ENCODE measurements around the gene MYL11. TPM values are rescaled to one million over a fixed set of nuclear protein-coding genes. Genes with fewer than 3 reads are reported as not detected.
"Not testable (repeated sequence)": the region's sequence is repeated elsewhere in the genome, so short reads cannot be mapped to it uniquely, and the experiment has no call there.

The MYL11 gene, protein sequence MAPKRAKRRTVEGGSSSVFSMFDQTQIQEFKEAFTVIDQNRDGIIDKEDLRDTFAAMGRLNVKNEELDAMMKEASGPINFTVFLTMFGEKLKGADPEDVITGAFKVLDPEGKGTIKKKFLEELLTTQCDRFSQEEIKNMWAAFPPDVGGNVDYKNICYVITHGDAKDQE
- 1 to 10 TPM in 1 of 2 experiments, under 1 TPM in 1; 0.87 to 1.2 TPM for total RNA-seq

DNA sequence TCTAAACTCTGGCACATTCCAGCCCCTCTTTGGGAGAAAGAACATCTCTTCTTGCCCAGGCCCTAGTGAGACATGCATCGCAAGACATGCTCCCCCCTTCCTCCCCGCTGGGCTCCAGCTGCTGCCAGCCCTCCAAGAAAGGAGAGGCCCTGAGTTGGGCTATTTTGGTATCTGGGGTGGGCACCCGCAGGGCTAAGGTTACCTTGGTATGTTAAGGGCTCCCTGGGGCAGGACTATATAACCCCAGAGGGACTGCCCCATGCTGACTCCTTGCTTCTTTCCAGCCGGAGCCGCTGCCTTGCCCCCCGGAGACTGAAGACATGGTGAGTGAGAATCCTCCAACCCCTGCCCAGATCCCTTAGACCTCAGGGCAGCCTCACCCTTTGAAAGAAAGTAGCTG is at the start of gene MYL11:
MYL11 (plus strand) TSS at position 265 of the 400 bp plus-strand sequence; CDS start at position 321, 56 bp downstream.
- ATAC-seq (no peak), DNase-seq (no peak)
- no peaks in the 10 kb centered on the region for H3K9me3 Mint-ChIP-seq
- ChIA-PET POLR2A (interaction anchor here (0.6 to 8.0 kb wide), 3 partner anchors 8 to 92 kb away, joined by 3 to 73 read pairs (median 4); partner anchors contain the start of gene CD2BP2), CTCF (no interaction called here)
- intact Hi-C loops (cut with micrococcal nuclease): loop anchor here (5.0 to 10.0 kb wide), 3 partner anchors 33 to 310 kb away; partner anchors contain the start of genes ALDOA, TBX6, YPEL3 and ZNF771
- H3K27ac Mint-ChIP-seq: peak within 1 kb of the TSS; percentile 68
- H3K27me3 Mint-ChIP-seq: no peaks in the 10 kb centered on the region
- no peak within 1 kb of the TSS for H3K4me3 Mint-ChIP-seq
- peaks cover 30% of the 10 kb centered on the region for H3K4me1 Mint-ChIP-seq (ENCODE audit: low read depth)
- TF ChIP-seq, protein P1, sequence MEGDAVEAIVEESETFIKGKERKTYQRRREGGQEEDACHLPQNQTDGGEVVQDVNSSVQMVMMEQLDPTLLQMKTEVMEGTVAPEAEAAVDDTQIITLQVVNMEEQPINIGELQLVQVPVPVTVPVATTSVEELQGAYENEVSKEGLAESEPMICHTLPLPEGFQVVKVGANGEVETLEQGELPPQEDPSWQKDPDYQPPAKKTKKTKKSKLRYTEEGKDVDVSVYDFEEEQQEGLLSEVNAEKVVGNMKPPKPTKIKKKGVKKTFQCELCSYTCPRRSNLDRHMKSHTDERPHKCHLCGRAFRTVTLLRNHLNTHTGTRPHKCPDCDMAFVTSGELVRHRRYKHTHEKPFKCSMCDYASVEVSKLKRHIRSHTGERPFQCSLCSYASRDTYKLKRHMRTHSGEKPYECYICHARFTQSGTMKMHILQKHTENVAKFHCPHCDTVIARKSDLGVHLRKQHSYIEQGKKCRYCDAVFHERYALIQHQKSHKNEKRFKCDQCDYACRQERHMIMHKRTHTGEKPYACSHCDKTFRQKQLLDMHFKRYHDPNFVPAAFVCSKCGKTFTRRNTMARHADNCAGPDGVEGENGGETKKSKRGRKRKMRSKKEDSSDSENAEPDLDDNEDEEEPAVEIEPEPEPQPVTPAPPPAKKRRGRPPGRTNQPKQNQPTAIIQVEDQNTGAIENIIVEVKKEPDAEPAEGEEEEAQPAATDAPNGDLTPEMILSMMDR (IDR thresholded peaks at IDR 0.05): no peak
- H3K36me3 Mint-ChIP-seq (ENCODE audit: low read depth): peaks cover 15% of the 10 kb centered on the region

DNA sequence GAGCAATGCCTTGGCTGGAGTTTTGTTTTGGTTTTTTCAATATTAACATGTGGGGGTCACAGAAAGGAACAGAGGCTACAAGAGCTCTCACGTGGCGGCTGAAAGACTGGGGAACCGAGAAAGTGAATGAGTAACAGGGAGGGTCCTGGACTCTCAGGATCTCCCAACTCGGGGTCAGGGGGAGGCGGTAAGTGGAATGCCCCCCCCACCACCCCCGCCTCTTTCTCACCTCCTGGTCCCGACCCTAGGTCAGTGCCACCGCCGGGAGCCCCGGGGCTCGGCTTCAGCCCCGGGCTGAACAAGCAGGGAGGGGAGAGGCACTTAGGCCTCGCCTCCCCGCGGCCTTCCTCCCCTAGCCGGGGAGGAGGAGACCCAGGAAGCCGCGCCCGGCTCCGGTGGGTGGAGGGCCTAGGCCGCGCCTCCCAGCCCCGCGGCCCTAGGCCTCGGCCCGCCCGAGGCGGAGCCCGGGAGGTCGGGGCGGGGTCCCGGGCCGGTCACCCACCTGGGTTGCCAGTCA is 40.1 kb upstream of the MYL11 start:
- ATAC-seq: peak; percentile 91
- Mint-ChIP-seq H3K27ac (peak overlapping the region; percentile 94), H3K4me3 (peak overlapping the region; percentile 99), H3K4me1 (ENCODE audit: low read depth) (peaks cover 19% of the 10 kb centered on the region)
- intact Hi-C loops (cut with micrococcal nuclease); H3K9me3 Mint-ChIP-seq; H3K36me3 Mint-ChIP-seq (ENCODE audit: low read depth); H3K27me3 Mint-ChIP-seq: not testable (repeated sequence)
- CTCF ChIA-PET: interaction anchor here (1.3 to 2.6 kb wide), 2 partner anchors 75 to 281 kb away, joined by 3 to 8 read pairs; no protein-coding TSS in a partner anchor
- peak; percentile 88 for DNase-seq
- POLR2A ChIA-PET: interaction anchor here (0.6 to 1.9 kb wide), 2 partner anchors 21 to 23 kb away, joined by 3 to 4 read pairs; partner anchors contain the start of gene CD2BP2

DNA sequence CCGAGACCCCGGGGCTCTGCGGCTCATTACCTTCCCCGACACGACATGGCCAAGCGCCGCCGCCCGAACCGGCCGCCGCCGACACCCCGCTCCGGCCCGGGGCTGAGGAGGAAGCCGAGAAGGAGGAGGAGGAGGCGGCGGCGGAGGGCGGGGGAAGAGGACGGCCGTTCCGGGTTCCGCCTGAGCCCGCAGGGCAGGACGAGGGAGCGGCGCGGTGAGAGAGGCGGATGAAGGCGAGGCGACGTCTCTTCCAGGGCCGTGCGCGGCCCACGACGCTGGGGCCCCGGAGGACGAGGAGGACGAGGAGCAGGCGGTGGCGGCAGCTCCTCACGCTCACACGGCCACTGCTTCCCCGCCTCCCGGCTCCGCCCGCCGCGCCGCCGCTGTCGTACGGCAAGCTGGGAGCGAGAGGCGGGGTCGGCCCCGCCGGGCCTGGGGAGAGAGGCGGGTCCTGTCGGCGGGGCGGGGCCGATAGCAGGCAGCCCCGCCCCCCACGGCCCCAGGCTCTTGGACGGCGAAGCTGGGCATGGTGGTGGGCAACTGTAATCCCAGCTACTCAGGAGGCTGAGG is 39.5 kb upstream of the MYL11 start:
- ChIA-PET POLR2A (interaction anchor here (0.6 to 1.9 kb wide), 6 partner anchors 15 to 200 kb away, joined by 3 to 6 read pairs (median 4); partner anchors contain the start of genes CD2BP2 and ZNF747), CTCF (interaction anchor here (1.3 to 2.6 kb wide), 4 partner anchors 33 to 280 kb away, joined by 3 to 8 read pairs (median 4); no protein-coding TSS in a partner anchor)
- peak; percentile 86 for DNase-seq
- intact Hi-C loops (cut with micrococcal nuclease); H3K36me3 Mint-ChIP-seq (ENCODE audit: low read depth); H3K27me3 Mint-ChIP-seq; H3K9me3 Mint-ChIP-seq: not testable (repeated sequence)
- peak; percentile 81 for ATAC-seq
- peak overlapping the region; percentile 83 for H3K27ac Mint-ChIP-seq
- peak overlapping the region; percentile 79 for H3K4me3 Mint-ChIP-seq
- peaks cover 22% of the 10 kb centered on the region for H3K4me1 Mint-ChIP-seq (ENCODE audit: low read depth)

DNA sequence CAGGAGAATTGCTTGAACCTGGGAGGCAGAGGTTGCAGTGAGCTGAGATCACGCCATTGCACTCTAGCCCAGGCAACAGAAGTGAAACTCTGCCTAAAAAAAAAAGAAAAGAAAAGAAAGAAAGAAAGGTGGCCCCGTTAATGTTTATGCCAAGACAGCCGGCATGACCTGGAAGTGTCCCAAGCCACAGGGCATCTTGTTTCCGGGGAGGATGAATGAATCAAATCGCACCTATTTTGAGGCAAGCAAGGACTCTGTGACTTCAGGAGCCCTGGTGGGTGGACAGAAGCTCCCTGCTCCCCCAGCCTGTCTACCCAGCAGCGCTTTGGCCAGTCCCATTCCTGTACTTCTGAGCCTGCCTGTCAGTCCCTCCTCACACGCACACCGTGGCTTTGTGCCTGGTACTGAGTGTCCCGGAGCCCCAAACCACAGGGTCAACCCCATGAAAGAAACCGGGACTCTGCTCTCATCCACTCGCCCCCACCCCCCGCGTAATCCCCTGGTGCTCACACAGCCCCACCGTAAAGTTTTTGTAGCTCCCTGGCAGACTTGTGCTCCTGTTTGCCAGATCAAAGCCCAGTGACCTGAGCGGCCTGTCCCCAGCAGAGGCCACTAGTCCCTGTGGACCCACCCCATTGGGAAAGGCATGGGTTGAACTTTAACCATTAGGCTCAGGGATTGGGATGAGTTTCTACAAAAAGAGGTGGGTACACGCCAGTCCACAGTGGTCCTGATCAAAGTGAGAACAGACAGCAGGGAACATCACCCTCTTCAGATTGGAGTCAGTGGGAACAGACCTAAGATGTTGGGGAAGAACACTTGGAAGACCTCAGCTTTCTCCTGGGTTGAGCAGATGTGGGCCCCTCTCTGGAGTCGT is 38.8 kb upstream of the MYL11 start:
- CTCF ChIA-PET: interaction anchor here (1.3 to 2.6 kb wide), 4 partner anchors 32 to 280 kb away, joined by 3 to 8 read pairs (median 4); no protein-coding TSS in a partner anchor
- Mint-ChIP-seq H3K27ac (peak overlapping the region; percentile 73), H3K27me3 (no peaks in the 10 kb centered on the region), H3K36me3 (ENCODE audit: low read depth) (peaks cover 2% of the 10 kb centered on the region), H3K4me1 (ENCODE audit: low read depth) (peaks cover 23% of the 10 kb centered on the region), H3K4me3 (peak overlapping the region; percentile 79), H3K9me3 (no peaks in the 10 kb centered on the region)
- DNase-seq (peak; percentile 61), ATAC-seq (peak; percentile 17)
- POLR2A ChIA-PET: interaction anchor here (0.6 to 1.9 kb wide), 8 partner anchors 15 to 473 kb away, joined by 3 to 6 read pairs (median 3); partner anchors contain the start of genes CD2BP2, CDIPT and ZNF747
- intact Hi-C loops (cut with micrococcal nuclease): no loop called here
- TF ChIP-seq, protein P1 (IDR thresholded peaks at IDR 0.05): no peak

DNA sequence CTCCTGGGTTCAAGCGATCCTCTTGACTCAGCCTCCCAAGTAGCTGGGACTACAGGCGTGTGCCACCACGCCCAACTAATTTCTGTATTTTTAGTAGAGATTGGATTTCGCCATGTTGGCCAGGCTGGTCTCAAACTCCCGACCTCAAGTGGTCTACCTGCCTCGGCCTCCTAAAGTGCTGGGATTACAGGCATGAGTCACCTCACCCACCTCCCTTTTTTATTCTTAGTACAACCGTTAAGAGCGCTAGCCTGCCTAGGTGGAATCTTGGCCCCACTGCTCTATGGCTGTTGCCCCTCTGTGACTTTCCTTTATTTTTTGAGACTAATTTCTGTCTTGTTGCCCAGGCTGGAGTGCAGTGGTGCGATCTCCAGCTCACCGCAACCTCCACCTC is 36.6 kb upstream of the MYL11 start:
- H3K4me1 Mint-ChIP-seq (ENCODE audit: low read depth): peaks cover 19% of the 10 kb centered on the region
- H3K9me3 Mint-ChIP-seq; H3K27me3 Mint-ChIP-seq; H3K36me3 Mint-ChIP-seq (ENCODE audit: low read depth); H3K4me3 Mint-ChIP-seq; H3K27ac Mint-ChIP-seq; CTCF ChIA-PET; intact Hi-C loops (cut with micrococcal nuclease); POLR2A ChIA-PET; DNase-seq; ATAC-seq: not testable (repeated sequence)

DNA sequence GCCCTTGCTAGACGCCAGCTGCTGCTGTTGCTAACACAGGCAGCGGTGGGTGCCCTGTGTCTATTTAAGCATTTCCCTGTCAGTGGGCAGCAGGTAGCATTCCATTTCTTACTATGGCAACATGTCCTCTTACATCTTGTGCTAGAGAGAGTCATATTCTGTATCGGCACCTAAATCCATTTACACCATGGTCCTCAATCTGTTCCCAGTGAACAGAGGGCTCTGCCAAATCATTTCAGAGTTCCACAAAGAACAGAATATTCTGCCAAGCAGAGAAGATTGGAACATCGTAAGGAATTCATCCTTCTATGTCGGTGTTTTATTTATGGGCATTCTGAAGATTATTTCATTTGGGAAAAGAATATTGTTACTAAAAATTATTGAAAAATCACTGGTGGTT is 35.9 kb upstream of the MYL11 start:
- CTCF ChIA-PET; H3K36me3 Mint-ChIP-seq (ENCODE audit: low read depth); H3K4me3 Mint-ChIP-seq; intact Hi-C loops (cut with micrococcal nuclease); POLR2A ChIA-PET; H3K27ac Mint-ChIP-seq; H3K9me3 Mint-ChIP-seq; DNase-seq; ATAC-seq; H3K27me3 Mint-ChIP-seq: not testable (repeated sequence)
- H3K4me1 Mint-ChIP-seq (ENCODE audit: low read depth): peaks cover 19% of the 10 kb centered on the region
